Measurements from ENCODE around the gene LMBR1L.
"Not testable (repeated sequence)": the region's sequence is repeated elsewhere in the genome, so short reads cannot be mapped to it uniquely, and the experiment has no call there.

The LMBR1L gene, protein sequence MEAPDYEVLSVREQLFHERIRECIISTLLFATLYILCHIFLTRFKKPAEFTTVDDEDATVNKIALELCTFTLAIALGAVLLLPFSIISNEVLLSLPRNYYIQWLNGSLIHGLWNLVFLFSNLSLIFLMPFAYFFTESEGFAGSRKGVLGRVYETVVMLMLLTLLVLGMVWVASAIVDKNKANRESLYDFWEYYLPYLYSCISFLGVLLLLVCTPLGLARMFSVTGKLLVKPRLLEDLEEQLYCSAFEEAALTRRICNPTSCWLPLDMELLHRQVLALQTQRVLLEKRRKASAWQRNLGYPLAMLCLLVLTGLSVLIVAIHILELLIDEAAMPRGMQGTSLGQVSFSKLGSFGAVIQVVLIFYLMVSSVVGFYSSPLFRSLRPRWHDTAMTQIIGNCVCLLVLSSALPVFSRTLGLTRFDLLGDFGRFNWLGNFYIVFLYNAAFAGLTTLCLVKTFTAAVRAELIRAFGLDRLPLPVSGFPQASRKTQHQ

GRCh38 chr12:49110464-49111155, at the start of gene LMBR1L:
Gene LMBR1L (minus strand): TSS chr12:49110847. CDS start chr12:49110555, 292 bp downstream.
- peak; percentile 96 for DNase-seq (ENCODE audit: low read depth)

DNA sequence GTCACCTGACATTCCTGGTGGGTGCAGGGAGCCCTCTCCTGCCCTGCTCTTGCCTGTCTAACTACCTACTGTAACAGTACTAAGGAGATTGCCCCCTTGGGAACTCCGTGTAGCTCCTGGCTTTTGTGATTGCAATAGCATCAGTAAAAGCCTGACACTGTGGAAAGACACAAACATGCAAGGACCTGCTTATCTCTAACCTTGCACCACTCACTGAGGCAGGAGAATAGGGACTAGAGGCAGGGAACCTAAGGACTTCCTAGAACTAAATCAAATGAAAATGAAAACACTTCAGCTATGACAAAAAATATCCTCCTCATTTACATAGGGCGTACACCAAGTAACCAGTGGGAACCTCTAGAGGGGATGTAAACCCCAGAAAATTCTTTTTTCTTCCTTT, 49.8 kb upstream of the LMBR1L start:
- DNase-seq (ENCODE audit: low read depth) = no peak

- no peak for DNase-seq (ENCODE audit: low read depth)
Measured at GRCh38 chr12:49154221-49154620, 43.6 kb upstream of the LMBR1L start.

DNA sequence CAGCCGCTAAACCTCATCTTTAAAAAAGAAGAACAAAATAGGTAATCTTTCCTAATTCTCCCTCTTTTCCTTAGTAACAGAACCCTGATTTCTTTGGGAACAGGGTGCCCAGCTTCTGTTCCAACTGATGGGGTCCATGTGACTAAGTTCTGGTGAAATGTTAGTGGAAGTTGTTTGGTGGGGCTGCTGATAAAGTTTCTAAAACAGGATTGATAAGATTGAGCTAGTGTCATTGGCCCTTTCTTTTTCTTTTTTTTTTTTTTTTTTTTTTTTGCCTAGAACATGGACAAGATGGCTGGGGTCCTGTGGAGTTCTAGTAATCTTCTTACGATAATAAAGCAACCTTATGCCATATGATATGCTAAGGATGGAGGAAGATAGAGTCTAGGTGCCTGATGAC, 36.7 kb upstream of the LMBR1L start:
- DNase-seq (ENCODE audit: low read depth) = no peak

- no peak for DNase-seq (ENCODE audit: low read depth)
Measured at GRCh38 chr12:49146406-49146805, 35.8 kb upstream of the LMBR1L start.

DNA sequence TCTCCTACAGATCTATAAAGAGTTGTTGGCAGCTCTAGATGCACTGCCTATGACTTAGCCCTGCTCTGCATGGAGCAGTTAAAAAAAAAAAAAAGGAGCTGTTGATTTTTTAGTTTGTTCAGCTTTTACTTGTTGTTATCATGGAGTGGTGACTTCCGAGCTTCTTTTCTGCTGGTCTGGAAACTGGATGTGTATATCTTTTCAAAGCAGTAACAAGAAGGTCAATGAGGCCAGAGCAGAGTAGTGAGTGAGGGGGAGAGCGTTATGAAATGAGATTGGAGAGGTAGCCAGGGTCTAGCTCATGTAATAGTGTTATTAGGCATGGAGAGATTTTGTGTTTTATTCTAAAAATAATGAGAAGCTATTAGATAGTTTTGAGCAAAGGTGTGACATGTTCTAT, 33.7 kb upstream of the LMBR1L start:
- DNase-seq (ENCODE audit: low read depth) = no peak

GRCh38 chr12:49138999-49139398, 28.4 kb upstream of the LMBR1L start:
- no peak for DNase-seq (ENCODE audit: low read depth)

DNA sequence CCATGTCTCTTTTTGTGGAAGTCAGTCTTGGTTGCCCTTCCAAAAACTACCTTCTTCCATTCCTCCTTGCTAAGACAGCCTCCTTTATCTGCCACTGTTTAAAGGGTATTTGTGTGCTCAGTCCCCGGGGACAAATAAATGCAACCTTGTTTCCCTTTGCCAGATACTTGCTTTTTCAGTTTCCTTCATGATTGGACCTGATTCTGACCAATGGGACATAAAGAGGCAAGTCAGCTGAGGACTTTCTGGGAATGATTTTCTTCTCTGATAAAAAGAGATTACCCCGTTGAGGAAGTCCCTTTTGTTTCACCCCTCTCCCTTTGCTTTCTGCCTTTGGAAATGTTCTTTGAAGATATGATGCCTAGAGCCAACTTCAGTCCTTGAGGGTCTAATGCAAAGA, 27.9 kb upstream of the LMBR1L start:
- no peak for DNase-seq (ENCODE audit: low read depth)

GRCh38 chr12:49137476-49137875, 26.8 kb upstream of the LMBR1L start:
- no peak for DNase-seq (ENCODE audit: low read depth)

DNA sequence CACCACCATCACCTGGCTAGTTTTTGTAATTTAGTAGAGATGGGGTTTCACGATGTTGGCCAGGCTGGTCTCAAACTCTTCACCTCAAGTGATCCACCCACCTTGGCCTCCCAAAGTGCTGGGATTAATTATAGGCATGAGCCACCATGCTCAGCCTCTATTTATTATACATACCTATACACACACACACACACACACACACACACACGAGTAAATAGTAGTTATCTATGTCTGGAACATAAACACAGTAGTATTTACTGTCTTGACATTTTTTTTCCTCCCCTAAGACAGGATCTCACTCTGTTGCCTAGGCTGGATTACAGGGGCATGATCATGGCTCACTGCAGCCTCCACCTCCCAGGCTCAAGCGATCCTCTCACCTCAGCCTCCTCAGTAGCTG, 26.4 kb upstream of the LMBR1L start:
- DNase-seq (ENCODE audit: low read depth) = not testable (repeated sequence)

- no peak for DNase-seq (ENCODE audit: low read depth)
Measured at GRCh38 chr12:49133590-49133989, 22.9 kb upstream of the LMBR1L start.

GRCh38 chr12:49133014-49133413, 22.4 kb upstream of the LMBR1L start:
- DNase-seq (ENCODE audit: low read depth) = no peak

DNA sequence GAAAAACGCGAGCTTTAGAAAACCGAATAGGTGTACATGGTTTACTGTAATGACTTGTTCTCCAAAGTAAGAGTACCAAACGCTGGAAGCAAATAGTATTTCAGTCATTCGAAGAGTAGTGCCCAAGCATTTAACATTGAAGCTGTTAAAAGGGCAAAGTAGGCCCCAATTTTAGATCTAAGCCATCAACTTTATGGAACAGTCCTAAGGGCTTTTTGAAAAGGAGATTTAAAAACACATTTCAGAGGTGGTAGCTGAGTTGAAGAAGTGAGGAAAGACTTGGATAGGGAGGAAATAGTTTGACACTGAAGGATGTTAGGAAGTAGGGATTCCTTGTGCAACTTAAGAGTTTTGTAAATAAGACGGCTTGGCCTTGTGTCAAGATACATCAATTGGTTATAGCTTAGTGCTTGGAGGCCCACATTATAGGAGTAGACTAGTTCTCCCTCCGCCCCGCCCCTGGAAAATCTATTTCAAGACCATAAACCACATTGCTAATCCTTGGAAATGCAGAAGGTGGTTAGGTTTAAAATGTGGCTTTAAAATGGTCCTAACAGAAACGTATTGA, 21.3 kb upstream of the LMBR1L start:
- DNase-seq (ENCODE audit: low read depth) = no peak

- DNase-seq (ENCODE audit: low read depth) = no peak
Measured at GRCh38 chr12:49131051-49131893, 20.6 kb upstream of the LMBR1L start, which contains the start of gene TUBA1B. Gene TUBA1B (minus strand): TSS chr12:49131395. CDS start chr12:49131300, 95 bp downstream.

DNA sequence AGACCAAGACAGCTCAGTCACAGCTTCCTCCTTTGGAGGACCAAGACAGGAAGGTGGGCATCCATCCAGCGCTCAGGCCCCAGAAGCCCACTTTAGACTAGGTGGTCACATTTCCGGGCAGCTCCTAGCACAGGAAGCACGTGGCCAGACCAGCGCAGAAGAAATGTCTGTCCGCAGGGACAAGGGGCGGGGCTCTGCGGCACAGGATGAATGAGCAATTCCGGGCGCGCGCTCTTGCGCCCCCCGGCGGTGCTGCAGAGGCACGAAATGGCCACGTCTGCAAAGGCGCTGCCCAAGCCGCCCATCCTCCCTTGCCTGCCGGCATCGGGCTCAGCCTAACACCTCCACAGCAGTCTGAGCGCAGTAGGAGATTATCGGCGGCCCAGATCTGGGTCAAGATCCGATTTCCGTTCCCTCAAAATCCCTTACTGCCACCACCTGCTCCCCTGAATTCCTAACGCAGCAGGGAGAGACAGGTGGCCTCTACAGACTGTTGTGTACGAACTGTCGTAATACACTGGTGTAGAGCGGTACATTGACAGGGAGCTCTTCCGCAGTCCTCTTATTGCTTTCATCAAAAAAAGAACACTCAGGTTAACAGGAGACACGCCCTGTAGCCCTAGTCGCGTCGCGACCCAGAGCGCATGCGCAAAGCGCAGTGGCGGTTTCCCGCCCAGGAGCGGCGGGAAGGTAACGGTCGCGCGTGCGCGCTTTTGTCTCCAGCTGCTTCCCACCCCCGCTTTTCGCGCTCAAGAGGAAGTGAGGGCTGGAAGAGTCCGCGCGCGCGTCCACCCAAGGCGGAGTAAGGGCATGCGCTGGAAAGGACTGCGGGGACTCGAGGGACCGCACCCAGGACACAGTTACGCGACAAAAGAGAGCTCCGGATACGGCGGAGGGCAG, 19.8 kb upstream of the LMBR1L start:
- peak; percentile 83 for DNase-seq (ENCODE audit: low read depth)

DNA sequence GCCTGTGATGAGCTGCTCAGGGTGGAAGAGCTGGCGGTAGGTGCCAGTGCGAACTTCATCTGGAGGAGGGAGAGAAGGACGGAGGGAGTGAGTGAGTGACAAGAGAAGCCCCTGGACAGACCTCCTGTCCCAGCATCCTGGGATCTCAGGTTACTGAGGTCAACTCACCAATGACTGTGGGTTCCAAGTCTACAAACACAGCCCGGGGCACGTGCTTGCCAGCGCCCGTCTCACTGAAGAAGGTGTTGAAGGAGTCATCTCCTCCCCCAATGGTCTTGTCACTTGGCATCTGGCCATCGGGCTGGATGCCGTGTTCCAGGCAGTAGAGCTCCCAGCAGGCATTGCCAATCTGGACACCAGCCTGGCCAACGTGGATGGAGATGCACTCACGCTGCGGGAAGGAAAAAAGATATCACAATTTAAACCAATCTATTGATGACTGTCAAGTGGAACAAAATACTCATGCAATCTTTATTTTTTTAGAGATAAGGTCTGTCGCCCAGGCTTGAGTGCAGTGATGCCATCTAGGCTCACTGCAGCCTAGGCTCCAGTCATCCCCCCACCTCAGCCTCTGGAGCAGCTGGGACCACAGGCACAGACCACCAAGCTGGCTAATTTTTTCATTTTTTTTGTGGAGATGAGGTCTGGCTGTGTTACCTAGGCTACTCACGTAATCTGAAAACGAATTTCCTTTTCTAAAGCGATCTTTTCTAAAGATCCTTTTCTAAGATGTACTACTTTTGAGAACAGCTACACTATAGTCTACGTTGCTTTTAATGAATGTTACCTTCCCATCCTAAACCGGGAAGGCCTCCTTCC, 18.9 kb upstream of the LMBR1L start:
- no peak for DNase-seq (ENCODE audit: low read depth)

DNA sequence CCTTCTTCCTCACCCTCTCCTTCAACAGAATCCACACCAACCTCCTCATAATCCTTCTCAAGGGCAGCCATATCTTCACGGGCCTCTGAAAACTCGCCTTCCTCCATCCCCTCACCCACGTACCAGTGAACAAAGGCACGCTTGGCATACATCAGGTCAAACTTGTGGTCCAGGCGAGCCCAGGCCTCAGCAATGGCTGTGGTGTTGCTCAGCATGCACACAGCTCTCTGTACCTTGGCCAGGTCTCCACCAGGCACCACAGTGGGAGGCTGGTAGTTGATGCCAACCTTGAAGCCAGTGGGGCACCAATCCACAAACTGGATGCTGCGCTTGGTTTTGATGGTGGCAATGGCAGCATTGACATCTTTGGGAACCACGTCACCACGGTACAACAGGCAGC, 17.3 kb upstream of the LMBR1L start:
- DNase-seq (ENCODE audit: low read depth) = not testable (repeated sequence)

- no peak for DNase-seq (ENCODE audit: low read depth)
Measured at GRCh38 chr12:49126852-49127763, 16.5 kb upstream of the LMBR1L start.
